Activated CD8-positive, alpha-beta memory T cell treated with anti-CD3 and anti-CD28 coated beads for 1 hour (primary cell): ENCODE measurements around the gene CHST7.

Experiments used
- DNase-seq, 2 donors: peaks; one replicate each; pipeline ENCODE4 v3.0.0-alpha.2; 2020; ENCODE audit warnings: low read depth in 1 of 2; ENCODE audit errors: extremely low read depth in 1 of 2

CHST7 gene

GRCh38 chrX:46643636-46644035 lies 70.1 kb downstream of the CHST7 start:
- DNase-seq: no peak

GRCh38 chrX:46645614-46646013 lies 72.0 kb downstream of the CHST7 start:
- no peak for DNase-seq

GRCh38 chrX:46647251-46647650 lies 73.7 kb downstream of the CHST7 start:
- no peak for DNase-seq
